ENCODE results near the gene RNF41. TPM values are rescaled to one million over a fixed set of nuclear protein-coding genes. Genes with fewer than 3 reads are reported as not detected.

The RNF41 gene
- total RNA-seq, 2 experiments from 2014 or later, result 38.9 to 40.2 TPM

DNA sequence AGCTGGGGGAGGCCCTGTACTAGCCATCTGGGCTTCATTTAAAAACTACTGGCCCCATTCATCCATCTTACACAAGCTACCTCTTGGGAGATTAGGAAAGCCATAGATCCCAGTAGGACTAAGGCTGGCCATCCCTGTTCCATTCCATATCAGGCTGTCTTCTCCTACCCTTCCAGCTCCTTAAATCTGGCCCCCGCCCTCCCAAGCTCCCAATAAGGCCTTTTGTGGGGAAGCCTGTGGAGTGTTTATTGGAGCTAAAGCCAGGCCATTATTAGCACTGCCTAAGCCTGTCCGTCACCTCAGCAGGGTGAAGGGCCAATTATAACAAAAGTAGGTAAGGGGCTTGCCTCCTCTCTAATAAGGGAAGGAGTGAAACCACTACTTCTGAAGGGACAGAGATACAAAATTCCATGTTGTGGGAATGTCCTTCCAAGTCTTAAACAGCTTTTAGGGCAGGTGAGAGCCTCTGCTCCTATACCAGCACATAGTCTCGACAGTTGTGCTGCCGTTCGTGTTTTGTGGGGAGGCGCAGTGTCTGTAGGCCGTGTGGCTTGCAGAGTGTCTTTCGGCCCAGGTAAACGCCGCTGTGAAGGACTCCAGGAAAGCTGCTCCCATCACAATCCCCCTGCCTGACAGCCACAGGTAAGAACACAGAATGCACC lies 59.9 kb downstream of the RNF41 start:
- POLR2A ChIA-PET, result interaction anchor here (0.6 to 1.5 kb wide), 8 partner anchors 10 to 381 kb away, joined by 3 to 7 read pairs (median 3); partner anchors contain the start of genes MYL6B and RPL41
- CTCF ChIA-PET, result interaction anchor here (0.9 to 2.9 kb wide), 8 partner anchors 11 to 96 kb away, joined by 3 to 9 read pairs (median 5); partner anchors contain the start of genes ANKRD52, MYL6B and SMARCC2

DNA sequence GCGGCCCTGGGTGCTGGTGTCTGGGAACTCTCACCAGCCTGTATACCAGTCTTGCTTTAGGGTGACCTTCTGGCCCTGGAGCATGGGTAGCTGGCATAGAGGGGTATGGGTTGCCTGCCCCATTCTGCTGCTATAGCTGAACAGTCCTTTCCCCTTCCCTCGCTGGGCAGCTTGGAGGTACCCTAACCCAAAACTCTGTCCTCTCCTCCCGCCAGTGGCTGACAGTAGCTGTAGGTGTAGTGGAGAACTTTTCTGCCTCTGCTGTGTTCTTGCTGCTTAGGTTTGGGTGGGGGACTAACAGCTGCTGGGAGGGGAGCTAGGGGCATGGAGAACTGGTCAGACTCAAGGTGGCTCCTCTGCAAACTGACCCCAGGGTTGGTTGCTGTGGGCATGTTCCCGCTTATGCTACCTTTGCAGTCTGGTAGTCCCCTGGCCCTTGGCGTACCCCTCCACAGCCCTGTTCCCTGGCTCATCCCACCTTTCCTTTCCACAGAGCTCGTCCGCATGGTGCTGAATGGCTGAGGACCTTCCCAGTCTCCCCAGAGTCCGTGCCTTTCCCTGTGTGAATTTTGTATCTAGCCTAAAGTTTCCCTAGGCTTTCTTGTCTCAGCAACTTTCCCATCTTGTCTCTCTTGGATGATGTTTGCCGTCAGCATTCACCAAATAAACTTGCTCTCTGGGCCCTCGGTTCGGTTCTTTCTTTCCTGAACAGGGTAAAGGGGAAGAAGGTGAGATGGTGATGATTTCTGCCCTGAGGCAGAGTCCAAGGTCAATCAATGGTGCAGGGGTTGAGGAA lies 60.6 kb downstream of the RNF41 start:
- POLR2A ChIA-PET, result interaction anchor here (0.6 to 1.5 kb wide), 7 partner anchors 9 to 380 kb away, joined by 3 to 7 read pairs (median 4); partner anchors contain the start of genes MYL6B, RPL41 and ZC3H10
- CTCF ChIA-PET, result interaction anchor here (0.6 to 2.9 kb wide), 5 partner anchors 10 to 62 kb away, joined by 3 to 8 read pairs (median 3); partner anchors contain the start of gene MYL6B

DNA sequence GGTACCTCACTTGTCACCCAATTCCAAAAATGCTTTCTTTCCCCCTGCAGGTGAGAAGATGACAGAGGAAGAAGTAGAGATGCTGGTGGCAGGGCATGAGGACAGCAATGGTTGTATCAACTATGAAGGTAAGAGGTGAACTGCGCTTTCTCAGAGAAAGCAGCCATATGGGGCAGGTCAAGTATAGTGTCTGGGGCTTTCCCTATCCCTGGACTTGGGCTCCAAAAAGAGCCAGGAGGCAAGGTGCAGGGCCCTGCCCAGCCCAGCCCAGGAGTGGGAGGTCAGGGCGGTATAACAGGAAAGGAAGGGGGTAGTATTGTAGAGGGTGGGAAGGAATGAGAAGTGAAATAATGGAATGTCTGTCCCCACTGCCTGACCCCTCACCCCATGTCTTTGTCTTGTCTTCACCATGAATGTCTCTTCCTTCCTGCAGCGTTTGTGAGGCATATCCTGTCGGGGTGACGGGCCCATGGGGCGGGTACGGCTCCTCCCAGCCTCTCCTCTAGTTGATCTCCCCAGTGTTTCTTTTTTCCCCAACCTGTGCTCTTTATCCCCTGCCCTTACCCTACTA lies 61.4 kb downstream of the RNF41 start:
- POLR2A ChIA-PET, result interaction anchor here (1.3 to 1.5 kb wide), 3 partner anchors 12 to 42 kb away, joined by 3 to 5 read pairs (median 4); partner anchors contain the start of gene ZC3H10
- CTCF ChIA-PET, result interaction anchor here (0.6 to 2.0 kb wide), 5 partner anchors 14 to 413 kb away, joined by 3 to 9 read pairs (median 3); partner anchors contain the start of gene ESYT1

DNA sequence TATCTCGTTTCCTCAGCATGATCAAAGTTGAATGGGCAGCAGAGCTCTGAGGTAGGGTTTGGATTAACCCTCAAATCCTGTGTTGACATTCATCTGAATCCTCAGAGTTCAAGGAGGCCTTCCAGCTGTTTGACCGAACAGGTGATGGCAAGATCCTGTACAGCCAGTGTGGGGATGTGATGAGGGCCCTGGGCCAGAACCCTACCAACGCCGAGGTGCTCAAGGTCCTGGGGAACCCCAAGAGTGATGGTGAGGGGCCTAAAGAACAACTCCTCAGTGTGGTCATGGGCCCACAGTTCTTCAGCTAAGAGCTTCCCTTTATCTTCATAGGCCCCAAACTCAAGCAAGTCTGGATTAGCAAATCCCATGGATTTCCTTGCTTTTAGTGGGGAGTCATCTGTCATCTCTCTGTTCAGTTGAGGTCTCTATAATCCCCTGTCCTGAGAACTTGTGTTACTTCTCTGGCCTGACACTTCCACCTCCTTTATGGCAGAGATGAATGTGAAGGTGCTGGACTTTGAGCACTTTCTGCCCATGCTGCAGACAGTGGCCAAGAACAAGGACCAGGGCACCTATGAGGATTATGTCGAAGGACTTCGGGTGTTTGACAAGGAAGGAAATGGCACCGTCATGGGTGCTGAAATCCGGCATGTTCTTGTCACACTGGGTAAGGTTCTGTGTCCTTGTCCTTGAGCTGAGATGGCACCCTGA lies 62.1 kb downstream of the RNF41 start:
- ChIA-PET CTCF (interaction anchor here (0.5 to 2.0 kb wide), 8 partner anchors 14 to 413 kb away, joined by 3 to 9 read pairs (median 3); partner anchors contain the start of genes ESYT1 and SMARCC2), POLR2A (interaction anchor here (1.5 to 2.1 kb wide), 3 partner anchors 32 to 42 kb away, joined by 4 to 6 read pairs (median 4); partner anchors contain the start of genes ESYT1 and ZC3H10)

DNA sequence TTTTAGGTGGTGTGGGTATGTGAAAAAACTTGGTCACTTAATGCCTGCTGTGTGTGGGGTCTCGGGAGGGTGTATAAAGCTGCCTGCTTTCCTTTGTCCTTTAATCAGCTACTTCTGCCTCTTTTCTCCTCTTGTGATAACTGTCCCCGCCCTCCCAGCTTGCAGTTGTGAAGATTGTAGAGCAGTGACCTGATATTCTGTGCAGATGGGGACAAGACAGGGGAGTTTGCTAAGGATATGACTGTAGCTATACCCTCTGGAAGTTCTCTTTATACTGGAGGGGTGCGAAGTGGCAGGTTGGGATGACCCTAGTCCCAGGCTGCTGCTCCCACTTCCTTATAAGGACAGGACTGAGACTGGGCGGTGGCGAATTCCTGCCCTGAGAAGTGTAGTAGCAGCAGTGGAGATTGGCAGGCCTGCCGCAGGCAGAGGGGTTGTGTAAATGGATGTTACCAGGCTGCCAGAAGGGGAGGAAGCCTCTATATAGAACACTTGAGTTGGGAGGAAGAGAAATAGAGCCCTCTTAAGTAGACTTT lies 62.7 kb downstream of the RNF41 start:
- POLR2A ChIA-PET, result interaction anchor here (1.4 to 2.1 kb wide), 3 partner anchors 31 to 41 kb away, joined by 4 to 6 read pairs (median 4); partner anchors contain the start of genes ESYT1, SMARCC2 and ZC3H10
- CTCF ChIA-PET, result interaction anchor here (0.5 to 2.0 kb wide), 6 partner anchors 15 to 39 kb away, joined by 3 to 9 read pairs (median 3); partner anchors contain the start of genes ESYT1 and SMARCC2

DNA sequence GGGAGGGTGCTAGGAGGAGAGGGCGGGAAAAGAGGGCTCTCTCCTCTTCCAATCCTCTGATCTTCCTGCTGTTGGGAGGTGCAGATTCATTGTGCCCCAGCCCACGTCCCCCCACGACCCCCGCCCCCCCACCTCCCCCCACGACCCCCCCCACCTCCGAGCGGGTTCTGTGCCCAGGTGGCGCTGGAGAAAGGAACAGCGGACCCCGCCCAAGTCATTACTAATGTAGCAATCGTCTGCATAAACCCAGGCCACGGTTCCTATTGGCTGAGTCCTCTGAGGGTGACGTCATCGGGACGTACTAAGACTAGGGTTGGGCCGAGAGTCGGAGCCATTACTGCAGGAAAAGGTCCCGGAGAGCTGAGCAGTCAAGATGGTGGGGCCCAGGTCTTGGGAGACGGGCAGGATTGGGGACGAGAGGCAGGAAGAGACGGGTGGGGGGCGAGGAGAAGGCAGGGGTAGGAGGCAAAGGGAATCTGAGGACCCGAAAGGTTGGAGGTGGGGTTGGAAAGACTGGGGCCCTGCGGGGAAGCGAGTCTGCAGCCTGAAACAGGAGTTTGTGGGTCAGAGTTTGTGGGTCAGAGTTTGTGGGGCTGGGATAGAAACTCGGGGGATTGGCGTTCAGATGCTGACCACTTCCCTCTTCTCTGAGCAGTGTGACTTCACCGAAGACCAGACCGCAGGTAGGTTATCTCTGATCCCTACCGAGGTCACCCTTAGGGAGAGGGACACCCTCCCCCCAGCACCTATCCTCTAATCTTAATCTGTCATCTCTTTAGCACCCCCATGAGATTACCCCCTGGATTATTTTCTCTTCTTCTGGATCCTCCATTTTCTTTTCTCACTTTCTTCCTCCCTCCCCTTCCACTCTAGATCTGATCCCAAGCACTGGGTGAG lies 63.4 kb downstream of the RNF41 start, which contains the start of gene MYL6:
MYL6 (plus strand) TSS at position 331 of the 897 bp plus-strand sequence; CDS start at position 374, 43 bp downstream.
- ChIA-PET CTCF (interaction anchor here (1.3 to 2.0 kb wide), 2 partner anchors 31 to 38 kb away, joined by 4 to 9 read pairs; partner anchors contain the start of gene ESYT1), POLR2A (interaction anchor here (0.6 to 2.1 kb wide), 5 partner anchors 22 to 54 kb away, joined by 3 to 6 read pairs (median 4); partner anchors contain the start of genes ESYT1, PA2G4, SMARCC2 and ZC3H10)

DNA sequence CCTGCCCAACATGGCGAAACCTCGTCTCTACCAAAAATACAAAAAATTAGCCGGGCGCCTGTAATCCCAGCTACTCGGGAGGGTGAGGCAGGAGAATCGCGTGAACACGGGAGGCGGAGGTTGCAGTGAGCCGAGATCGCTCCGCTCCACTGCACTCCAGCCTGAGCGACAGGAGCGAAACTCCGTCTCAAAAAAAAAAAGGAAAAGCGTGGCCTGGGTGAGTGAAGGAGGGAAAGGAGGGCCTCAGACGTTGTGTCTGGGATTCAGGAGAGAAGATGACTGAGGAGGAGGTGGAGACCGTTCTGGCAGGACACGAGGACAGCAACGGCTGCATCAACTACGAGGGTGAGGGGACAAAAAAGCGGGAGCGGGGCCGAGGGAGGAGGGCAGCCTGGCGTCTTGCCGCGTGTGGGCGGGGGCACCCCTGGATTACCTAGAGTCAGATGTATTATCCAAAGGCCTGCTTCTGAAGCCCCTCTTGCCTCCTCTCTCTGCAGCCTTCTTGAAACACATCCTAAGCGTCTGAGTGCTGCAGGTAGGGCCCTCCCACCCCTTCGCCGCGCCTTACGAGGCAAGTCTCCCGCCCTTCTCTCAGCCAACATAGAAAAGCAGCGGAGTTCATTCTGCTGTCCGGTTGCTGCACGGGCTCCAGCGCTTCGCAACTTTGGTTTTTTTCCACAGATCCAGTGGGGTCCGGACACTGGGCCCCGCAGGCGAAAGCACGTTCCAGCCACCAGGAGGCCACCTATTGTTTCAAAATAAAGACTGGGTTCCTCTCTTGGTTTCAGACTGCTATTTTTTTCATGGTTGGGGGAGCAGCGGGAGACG lies 64.3 kb downstream of the RNF41 start:
- ChIA-PET CTCF (interaction anchor here (1.0 kb wide), 1 partner anchor 31 kb away, joined by 5 read pairs; no protein-coding TSS in a partner anchor), POLR2A (interaction anchor here (0.7 to 2.1 kb wide), 7 partner anchors 27 to 166 kb away, joined by 3 to 6 read pairs (median 4); partner anchors contain the start of genes ESYT1, PA2G4, SMARCC2 and ZC3H10)

DNA sequence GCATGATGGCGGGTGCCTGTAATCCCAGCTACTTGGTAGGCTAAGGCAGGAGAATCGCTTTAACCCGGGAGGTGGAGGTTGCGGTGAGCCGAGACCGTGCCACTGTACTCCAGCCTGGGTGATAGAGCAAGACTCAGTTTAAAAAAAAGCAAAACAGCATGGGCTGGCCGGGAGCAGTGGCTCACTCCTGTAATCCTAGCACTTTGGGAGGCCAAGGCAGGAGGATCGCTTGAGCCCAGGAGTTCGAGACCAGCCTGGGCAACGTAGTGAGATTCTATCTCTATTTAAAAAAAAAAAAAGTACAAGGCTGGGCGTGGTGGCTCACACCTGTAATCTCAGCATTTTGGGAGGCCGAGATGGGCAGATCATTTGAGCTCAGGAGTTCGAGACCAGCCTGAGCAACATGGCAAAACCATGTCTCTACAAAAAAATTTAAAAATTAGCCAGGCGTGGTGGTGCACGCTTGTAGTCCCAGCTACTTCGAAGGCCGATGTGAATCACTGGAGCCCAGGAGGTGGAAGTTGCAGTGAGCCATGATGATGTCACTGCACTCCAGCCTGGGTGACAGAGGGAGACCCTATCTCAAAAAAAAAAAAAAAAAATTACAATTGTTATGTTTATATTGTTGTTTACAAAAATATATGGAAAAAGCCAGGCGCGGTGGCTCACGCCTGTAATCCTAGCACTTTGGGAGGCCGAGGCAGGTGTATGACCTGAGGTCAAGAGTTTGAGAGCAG lies 65.1 kb downstream of the RNF41 start:
- CTCF ChIA-PET, result interaction anchor here (0.6 to 1.3 kb wide), 5 partner anchors 25 to 195 kb away, joined by 3 to 6 read pairs (median 3); partner anchors contain the start of gene SMARCC2
- POLR2A ChIA-PET, result interaction anchor here (0.7 kb wide), 3 partner anchors 27 to 165 kb away, joined by 3 to 4 read pairs (median 3); no protein-coding TSS in a partner anchor

DNA sequence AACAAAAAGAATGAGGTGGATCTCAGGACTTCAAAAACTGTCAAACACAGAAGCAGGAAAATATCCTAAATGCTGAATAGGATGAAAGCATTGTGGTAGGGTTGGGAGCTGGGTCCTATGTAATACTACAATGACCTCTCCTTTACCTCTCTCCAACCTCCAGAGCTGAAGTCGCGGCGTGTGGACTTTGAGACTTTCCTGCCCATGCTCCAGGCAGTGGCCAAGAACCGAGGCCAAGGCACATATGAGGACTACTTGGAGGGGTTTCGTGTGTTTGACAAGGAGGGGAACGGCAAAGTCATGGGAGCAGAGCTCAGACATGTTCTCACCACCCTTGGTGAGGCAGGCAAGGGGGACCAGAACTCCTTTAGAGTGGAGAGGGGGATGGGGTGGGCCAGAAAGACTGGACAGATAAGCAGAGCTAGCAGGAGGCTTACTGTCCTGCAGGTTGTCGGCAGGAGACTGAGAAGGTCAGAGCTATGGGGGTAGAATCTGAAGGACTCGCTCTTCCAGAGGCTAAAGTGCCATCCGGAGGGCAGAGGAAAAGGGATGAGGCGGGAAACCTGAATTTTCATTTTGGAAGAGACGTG lies 66.4 kb downstream of the RNF41 start:
- POLR2A ChIA-PET, result interaction anchor here (0.6 kb wide), 1 partner anchor 110 kb away, joined by 12 read pairs; no protein-coding TSS in a partner anchor
- CTCF ChIA-PET, result interaction anchor here (0.6 to 1.3 kb wide), 2 partner anchors 33 to 159 kb away, joined by 3 to 6 read pairs; partner anchors contain the start of gene SMARCC2

DNA sequence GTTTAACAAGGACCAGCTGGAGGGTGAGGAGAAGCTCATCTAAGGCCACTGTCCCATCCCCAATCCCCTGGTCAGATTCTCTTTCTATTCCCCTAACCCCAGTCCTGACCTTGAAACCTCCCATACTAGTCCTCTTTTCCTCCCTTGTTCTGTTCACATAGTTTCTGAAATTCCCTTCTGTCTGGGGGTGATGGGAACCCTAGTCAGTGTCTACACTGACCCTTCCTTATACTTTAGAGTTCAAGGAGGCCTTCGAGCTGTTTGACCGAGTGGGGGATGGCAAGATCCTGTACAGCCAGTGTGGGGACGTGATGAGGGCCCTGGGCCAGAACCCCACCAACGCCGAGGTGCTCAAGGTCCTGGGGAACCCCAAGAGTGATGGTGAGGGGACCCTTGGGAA lies 66.9 kb downstream of the RNF41 start:
- POLR2A ChIA-PET, result no interaction called here
- CTCF ChIA-PET, result interaction anchor here (0.6 to 1.5 kb wide), 5 partner anchors 19 to 68 kb away, joined by 3 to 5 read pairs (median 3); partner anchors contain the start of gene SMARCC2

DNA sequence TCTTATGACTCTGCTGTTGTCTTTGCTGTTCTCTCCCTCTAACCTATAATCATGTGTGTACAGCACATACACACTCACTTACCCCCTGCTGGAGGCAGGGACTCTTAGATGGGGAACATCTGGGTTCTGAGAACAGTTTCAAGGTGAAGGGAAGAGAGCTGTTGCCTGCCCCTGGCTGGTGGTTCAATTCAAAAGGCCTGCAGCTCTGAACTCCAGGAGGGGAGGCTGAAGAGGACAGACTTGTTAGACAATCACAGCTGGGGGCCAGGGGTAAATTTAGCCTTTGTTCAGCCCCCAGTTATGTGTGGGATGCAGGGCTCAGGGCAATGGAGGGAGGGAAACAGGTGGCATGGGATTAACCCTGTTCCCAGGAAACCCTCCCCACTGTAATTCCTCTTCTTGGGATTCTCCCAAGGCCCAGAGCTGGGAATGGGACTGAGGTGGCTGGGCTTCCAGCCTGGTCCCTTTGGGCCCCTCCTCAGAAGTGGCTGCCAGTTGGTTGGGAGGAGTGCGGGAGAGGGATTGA lies 67.4 kb downstream of the RNF41 start:
- ChIA-PET CTCF (interaction anchor here (0.6 to 1.5 kb wide), 6 partner anchors 18 to 69 kb away, joined by 3 to 5 read pairs (median 3); partner anchors contain the start of gene SMARCC2), POLR2A (no interaction called here)

DNA sequence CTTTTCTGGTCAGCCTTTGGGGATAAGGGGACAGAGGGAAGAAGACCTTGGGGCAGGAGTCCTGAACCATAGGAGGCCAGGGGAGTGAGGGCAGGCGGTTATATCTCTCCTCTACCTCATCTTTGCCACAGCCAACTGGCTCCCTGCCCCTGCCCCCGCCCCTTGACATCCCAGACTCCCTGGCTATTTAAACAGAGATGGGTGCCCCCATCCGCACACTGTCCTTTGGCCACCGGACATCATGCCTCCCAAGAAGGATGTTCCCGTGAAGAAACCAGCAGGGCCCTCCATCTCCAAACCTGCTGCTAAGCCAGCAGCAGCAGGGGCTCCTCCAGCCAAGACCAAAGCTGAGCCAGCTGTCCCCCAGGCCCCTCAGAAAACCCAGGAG lies 68.0 kb downstream of the RNF41 start:
- CTCF ChIA-PET, result interaction anchor here (0.7 to 1.5 kb wide), 5 partner anchors 27 to 70 kb away, joined by 3 to 5 read pairs (median 3); partner anchors contain the start of gene SMARCC2
- POLR2A ChIA-PET, result no interaction called here

DNA sequence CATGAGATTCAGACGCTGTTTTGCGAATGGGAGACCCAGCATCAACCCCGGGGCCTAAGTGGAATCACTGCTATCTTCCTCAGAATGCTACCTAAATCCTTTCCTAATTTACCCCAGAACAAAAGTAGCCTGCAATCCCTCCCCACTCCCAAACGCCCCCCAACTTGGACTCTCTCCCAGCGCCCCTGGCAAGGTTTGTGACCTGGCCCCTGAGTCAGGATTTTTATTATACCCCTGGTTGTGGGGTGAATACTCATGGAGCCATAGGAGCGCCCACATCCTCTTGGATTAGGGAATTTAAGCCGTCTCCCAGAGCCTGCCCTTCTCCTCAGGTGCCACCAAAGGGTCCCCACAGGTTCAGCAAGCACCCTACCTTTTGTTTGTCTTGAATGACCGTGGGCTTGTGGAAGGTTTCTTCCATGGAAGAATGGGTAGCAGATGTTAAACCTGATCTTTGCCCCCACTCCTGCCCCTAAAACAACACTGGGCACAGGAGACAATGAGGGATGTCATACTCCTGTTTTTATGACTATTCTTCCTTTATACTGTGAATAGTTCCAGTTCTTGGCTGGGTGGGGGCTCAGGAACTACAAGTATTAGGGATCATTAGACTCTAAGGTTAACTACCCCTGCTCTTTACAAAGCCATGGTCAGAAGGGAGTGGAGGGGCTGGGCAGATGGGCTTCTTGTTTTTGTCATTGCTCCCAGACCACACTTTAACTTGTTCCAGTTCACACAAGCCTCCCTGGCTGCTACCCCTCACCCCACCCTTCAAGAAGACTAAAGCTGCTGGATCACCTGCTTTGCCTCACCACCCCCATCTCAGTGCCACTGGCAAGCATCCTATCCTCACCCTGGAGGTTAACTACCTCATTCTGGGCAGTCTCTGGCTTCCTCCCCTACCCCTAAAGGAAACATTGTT lies 68.7 kb downstream of the RNF41 start:
- ChIA-PET POLR2A (no interaction called here), CTCF (interaction anchor here (1.5 kb wide), 1 partner anchor 36 kb away, joined by 3 read pairs; the partner anchor contains the start of gene SMARCC2)

All from activated CD8-positive, alpha-beta memory T cell treated with anti-CD3 and anti-CD28 coated beads for 36 hours (primary cell).